ENCODE measurements around the gene C1orf146.
"Not testable (repeated sequence)": the region's sequence is repeated elsewhere in the genome, so short reads cannot be mapped to it uniquely, and the experiment has no call there.

C1orf146 gene

GRCh38 chr1:92262516-92262915, 44.8 kb downstream of the C1orf146 start:
- TF ChIP-seq CTCF (IDR thresholded peaks at IDR 0.05; ENCODE audit: insufficient read depth, missing control alignments) = no peak
- FAIRE-seq = no peak
- no peak for DNase-seq (ENCODE audit: insufficient read length, low spot score)

- no peak for FAIRE-seq
- TF ChIP-seq CTCF (IDR thresholded peaks at IDR 0.05; ENCODE audit: insufficient read depth, missing control alignments) = no peak
- DNase-seq (ENCODE audit: insufficient read length, low spot score) = no peak
Observed at GRCh38 chr1:92273039-92273438, 55.3 kb downstream of the C1orf146 start.

- DNase-seq (ENCODE audit: insufficient read length, low spot score) (no peak), FAIRE-seq (no peak)
- no peak for TF ChIP-seq CTCF (IDR thresholded peaks at IDR 0.05; ENCODE audit: insufficient read depth, missing control alignments)
Observed at GRCh38 chr1:92274939-92275338, 57.2 kb downstream of the C1orf146 start.

- DNase-seq (ENCODE audit: insufficient read length, low spot score) (no peak), FAIRE-seq (no peak)
- no peak for TF ChIP-seq CTCF (IDR thresholded peaks at IDR 0.05; ENCODE audit: insufficient read depth, missing control alignments)
Observed at GRCh38 chr1:92276082-92276481, 58.4 kb downstream of the C1orf146 start.

GRCh38 chr1:92277105-92277723, 59.5 kb downstream of the C1orf146 start:
- no peak for TF ChIP-seq CTCF (IDR thresholded peaks at IDR 0.05; ENCODE audit: insufficient read depth, missing control alignments)
- FAIRE-seq (no peak), DNase-seq (ENCODE audit: insufficient read length, low spot score) (no peak)

- DNase-seq (ENCODE audit: insufficient read length, low spot score); FAIRE-seq: not testable (repeated sequence)
Observed at GRCh38 chr1:92279781-92280180, 62.1 kb downstream of the C1orf146 start.

- DNase-seq (ENCODE audit: insufficient read length, low spot score); FAIRE-seq: not testable (repeated sequence)
Observed at GRCh38 chr1:92281411-92281810, 63.7 kb downstream of the C1orf146 start.

- FAIRE-seq (peak; percentile 90), DNase-seq (ENCODE audit: insufficient read length, low spot score) (no peak)
- peak; percentile 87 for TF ChIP-seq CTCF (IDR thresholded peaks at IDR 0.05; ENCODE audit: insufficient read depth, missing control alignments)
Observed at GRCh38 chr1:92291372-92291999, 73.8 kb downstream of the C1orf146 start.

All from D721Med (cell line).